GM08714 (cell line): ENCODE data around the gene MYOM3.

ENCODE experiments used
- H3K4me3 ChIP-seq: fragments of 200-500 bp; sonication (Bioruptor generic); 2 replicates; pipeline ENCODE4 v1.5.1; 2014; ENCODE audit warnings: mild to moderate bottlenecking, low read length, inconsistent platforms
- ZNF274 ChIP-seq: IDR thresholded peaks from 2 replicates; pipeline ENCODE4 v1.6.1; 2012; ENCODE audit warnings: mild to moderate bottlenecking, low read depth, low read length

Gene MYOM3

GRCh38 chr1:24111996-24112779 is at the start of gene MYOM3:
MYOM3 (minus strand) TSS chr1:24112135; CDS start chr1:24108636, 3,499 bp downstream.
- no peak within 1 kb of the TSS for H3K4me3 ChIP-seq
- TF ChIP-seq ZNF274 = no peak

GRCh38 chr1:24161270-24161669 is 49.3 kb upstream of the MYOM3 start:
- TF ChIP-seq ZNF274 = no peak
- H3K4me3 ChIP-seq = no peak overlapping the region

- TF ChIP-seq ZNF274 = no peak
- H3K4me3 ChIP-seq = no peak overlapping the region
Measured at GRCh38 chr1:24159366-24159765, 47.4 kb upstream of the MYOM3 start.

- H3K4me3 ChIP-seq = no peak overlapping the region
- no peak for TF ChIP-seq ZNF274
Measured at GRCh38 chr1:24157918-24158481, 46.1 kb upstream of the MYOM3 start.

GRCh38 chr1:24156542-24157260 is 44.8 kb upstream of the MYOM3 start:
- H3K4me3 ChIP-seq = no peak overlapping the region
- no peak for TF ChIP-seq ZNF274

GRCh38 chr1:24155011-24155782 is 43.3 kb upstream of the MYOM3 start:
- H3K4me3 ChIP-seq = no peak overlapping the region
- no peak for TF ChIP-seq ZNF274

- TF ChIP-seq ZNF274 = no peak
- H3K4me3 ChIP-seq = no peak overlapping the region
Measured at GRCh38 chr1:24154215-24154614, 42.3 kb upstream of the MYOM3 start.

GRCh38 chr1:24152631-24153494 is 40.9 kb upstream of the MYOM3 start:
- TF ChIP-seq ZNF274 = no peak
- no peak overlapping the region for H3K4me3 ChIP-seq

GRCh38 chr1:24151175-24151533 is 39.2 kb upstream of the MYOM3 start:
- H3K4me3 ChIP-seq = no peak overlapping the region
- no peak for TF ChIP-seq ZNF274

GRCh38 chr1:24150234-24151174 is 38.6 kb upstream of the MYOM3 start:
- no peak overlapping the region for H3K4me3 ChIP-seq
- no peak for TF ChIP-seq ZNF274

- H3K4me3 ChIP-seq = no peak overlapping the region
- no peak for TF ChIP-seq ZNF274
Measured at GRCh38 chr1:24149866-24150233, 37.9 kb upstream of the MYOM3 start.

- TF ChIP-seq ZNF274 = no peak
- H3K4me3 ChIP-seq = no peak overlapping the region
Measured at GRCh38 chr1:24147816-24148215, 35.9 kb upstream of the MYOM3 start.
